SK-N-SH treated with all-trans-retinoic acid at 6 μM for 48 hours (cell line): ENCODE data around the gene AADACL4.

ENCODE experiments used
- ATAC-seq: fragments of 200-7000 bp; cut with Tn5 transposase; 3 replicates; pipeline ENCODE4 v1.9.1; 2020; ENCODE audit warnings: mild to moderate bottlenecking, moderate library complexity
- ARNTL ChIP-seq: fragments of 450-650 bp; formaldehyde crosslinking; IDR thresholded peaks from 2 replicates; pipeline ENCODE4 v1.5.0; 2020; ENCODE audit warnings: low read depth, mild to moderate bottlenecking, moderate library complexity, borderline replicate concordance
- BACH2 ChIP-seq: fragments of 250-450 bp; sonication (Bioruptor Pico); IDR thresholded peaks from 2 replicates; pipeline ENCODE4 v1.9.0; 2021; ENCODE audit warnings: mild to moderate bottlenecking, borderline replicate concordance
- CREB5 ChIP-seq: fragments of 250-450 bp; sonication (Bioruptor Pico); IDR thresholded peaks from 2 replicates; pipeline ENCODE4 v1.5.1; 2020; ENCODE audit warnings: low read depth, mild to moderate bottlenecking, moderate library complexity
- CSDC2 ChIP-seq: fragments of 250-450 bp; sonication (Bioruptor Pico); IDR thresholded peaks from 2 replicates; pipeline ENCODE4 v1.5.0; 2020; ENCODE audit warnings: mild to moderate bottlenecking, moderate library complexity
- CSRNP3 ChIP-seq: fragments of 250-450 bp; sonication (Bioruptor Pico); IDR thresholded peaks from 2 replicates; pipeline ENCODE4 v1.5.1; 2021; ENCODE audit warnings: mild to moderate bottlenecking, moderate library complexity
- ISL1 ChIP-seq: fragments of 250-450 bp; sonication (Bioruptor Pico); IDR thresholded peaks from 2 replicates; pipeline ENCODE4 v2.1.2; 2022; ENCODE audit warnings: mild to moderate bottlenecking, moderate library complexity
- OSR1 ChIP-seq: fragments of 250-450 bp; sonication (Bioruptor Pico); IDR thresholded peaks from 2 replicates; pipeline ENCODE4 v1.8.0; 2022; ENCODE audit warnings: moderate library complexity, mild to moderate bottlenecking, inconsistent platforms
- PATZ1 ChIP-seq: fragments of 250-450 bp; sonication (Bioruptor Pico); IDR thresholded peaks from 2 replicates; pipeline ENCODE4 v1.8.0; 2020; ENCODE audit warnings: mild to moderate bottlenecking, moderate library complexity, borderline replicate concordance
- POU6F1 ChIP-seq: fragments of 250-450 bp; sonication (Bioruptor Pico); IDR thresholded peaks from 2 replicates; pipeline ENCODE4 v1.8.0; 2021; ENCODE audit warnings: low read depth, mild to moderate bottlenecking, moderate library complexity, borderline replicate concordance
- PPARA ChIP-seq: fragments of 250-450 bp; sonication (Bioruptor Pico); IDR thresholded peaks from 2 replicates; pipeline ENCODE4 v1.5.0; 2020; ENCODE audit warnings: mild to moderate bottlenecking, borderline replicate concordance
- RARB ChIP-seq: fragments of 250-450 bp; sonication (Bioruptor Pico); IDR thresholded peaks from 2 replicates; pipeline ENCODE4 v1.8.0; 2021; ENCODE audit warnings: mild to moderate bottlenecking, moderate library complexity
- TCF4 ChIP-seq: fragments of 250-450 bp; sonication (Bioruptor Pico); IDR thresholded peaks from 2 replicates; pipeline ENCODE4 v1.8.0; 2021; ENCODE audit warnings: mild to moderate bottlenecking, moderate library complexity, borderline replicate concordance
- ZC3H10 ChIP-seq: fragments of 250-450 bp; sonication (Bioruptor Pico); IDR thresholded peaks from 2 replicates; pipeline ENCODE4 v1.5.1; 2021; ENCODE audit warnings: mild to moderate bottlenecking, moderate library complexity
- ZFP3 ChIP-seq: fragments of 250-450 bp; sonication (Bioruptor Pico); IDR thresholded peaks from 2 replicates; pipeline ENCODE4 v1.5.0; 2020; ENCODE audit warnings: mild to moderate bottlenecking, moderate library complexity
- ZFP30 ChIP-seq: fragments of 450-650 bp; formaldehyde crosslinking; IDR thresholded peaks from 2 replicates; pipeline ENCODE4 v1.5.0; 2022; ENCODE audit warnings: mild to moderate bottlenecking, moderate library complexity
- ZNF565 ChIP-seq: fragments of 450-650 bp; formaldehyde crosslinking; conservative IDR thresholded peaks from 2 replicates; pipeline ENCODE4 v1.5.0; 2020; ENCODE audit warnings: low read depth, mild to moderate bottlenecking, moderate library complexity
- ZNF70 ChIP-seq: fragments of 450-650 bp; formaldehyde crosslinking; IDR thresholded peaks from 2 replicates; pipeline ENCODE4 v1.5.0; 2020; ENCODE audit warnings: mild to moderate bottlenecking, moderate library complexity
- ZNF8 ChIP-seq: fragments of 450-650 bp; formaldehyde crosslinking; IDR thresholded peaks from 2 replicates; pipeline ENCODE4 v1.5.0; 2020; ENCODE audit warnings: mild to moderate bottlenecking, moderate library complexity

AADACL4 gene

GRCh38 chr1:12678350-12678749 is 34.5 kb downstream of the AADACL4 start:
- ATAC-seq = no peak
- TF ChIP-seq OSR1 (CRISPR knock-in tag) (no peak), CSRNP3 (CRISPR knock-in tag) (no peak)

GRCh38 chr1:12678820-12679219 is 34.9 kb downstream of the AADACL4 start:
- TF ChIP-seq CSRNP3 (CRISPR knock-in tag) = no peak
- no peak for TF ChIP-seq PPARA (CRISPR knock-in tag)
- no peak for TF ChIP-seq ZFP3 (CRISPR knock-in tag)
- TF ChIP-seq TCF4 (CRISPR knock-in tag) = no peak
- no peak for TF ChIP-seq BACH2 (CRISPR knock-in tag)
- no peak for TF ChIP-seq PATZ1 (CRISPR knock-in tag)
- no peak for TF ChIP-seq ARNTL (CRISPR knock-in tag)
- no peak for TF ChIP-seq ZNF8
- TF ChIP-seq ZFP30 (CRISPR knock-in tag) = no peak
- no peak for TF ChIP-seq ZNF70 (CRISPR knock-in tag)
- TF ChIP-seq CSDC2 (CRISPR knock-in tag) = no peak
- TF ChIP-seq OSR1 (CRISPR knock-in tag) = no peak
- no peak for TF ChIP-seq ZC3H10
- TF ChIP-seq CREB5 (CRISPR knock-in tag) = no peak
- no peak for ATAC-seq

GRCh38 chr1:12690156-12690555 is 46.3 kb downstream of the AADACL4 start:
- no peak for ATAC-seq
- TF ChIP-seq POU6F1 (no peak), TCF4 (CRISPR knock-in tag) (no peak)
- TF ChIP-seq, all 23 proteins: peak for 0

- TF ChIP-seq ARNTL (CRISPR knock-in tag) (no peak), ZFP3 (CRISPR knock-in tag) (no peak), PPARA (CRISPR knock-in tag) (no peak), RARB (CRISPR knock-in tag) (no peak), ISL1 (CRISPR knock-in tag) (no peak), CSRNP3 (CRISPR knock-in tag) (no peak), ZNF8 (no peak), ZNF70 (CRISPR knock-in tag) (no peak), PATZ1 (CRISPR knock-in tag) (no peak), CREB5 (CRISPR knock-in tag) (no peak), ZNF565 (no peak)
- ATAC-seq = no peak
Measured at GRCh38 chr1:12692967-12693782, 49.3 kb downstream of the AADACL4 start.
